22Rv1 (cell line): ENCODE data around the gene PLEKHA3.

Source experiments
- CTCF ChIP-seq: fragments of 450-650 bp; IDR thresholded peaks from 2 replicates; pipeline ENCODE4 v1.5.1; 2017; ENCODE audit warnings: mild to moderate bottlenecking
- ZFX ChIP-seq: fragments of 450-650 bp; IDR thresholded peaks from 2 replicates; pipeline ENCODE4 v1.6.1; 2017; ENCODE audit warnings: antibody characterized with exemption, borderline replicate concordance

- TF ChIP-seq CTCF (no peak), ZFX (no peak)
Observed at GRCh38 chr2:178482437-178482836, 2.2 kb downstream of the PLEKHA3 start.
